Spinal cord (tissue), 10 donors: ENCODE results near the gene CMBL. TPM values are rescaled to one million over a fixed set of nuclear protein-coding genes. Genes with fewer than 3 reads are reported as not detected.
"Not testable (repeated sequence)": the region's sequence is repeated elsewhere in the genome, so short reads cannot be mapped to it uniquely, and the experiment has no call there.

ENCODE experiments used
- DNase-seq, 6 donors: peaks; one replicate each; pipeline versions ENCODE4 v3.0.0 to v3.0.0-alpha.2; 2013 to 2015; ENCODE audit warnings: low spot score in 6 of 6, low read depth in 4 of 6
- H3K27ac ChIP-seq: one replicate; pipeline ENCODE4 v1.5.1; 2013; ENCODE audit warnings: low read depth, low read length, control low read depth
- H3K27me3 ChIP-seq: one replicate; pipeline ENCODE4 v1.6.1; 2013; ENCODE audit warnings: low read length; ENCODE audit not compliant: control insufficient read depth, insufficient read depth
- H3K36me3 ChIP-seq: one replicate; pipeline ENCODE4 v1.6.1; 2013; ENCODE audit warnings: low read length; ENCODE audit not compliant: control insufficient read depth, insufficient read depth
- H3K4me1 ChIP-seq: one replicate; pipeline ENCODE4 v1.6.1; 2013; ENCODE audit warnings: low read length; ENCODE audit not compliant: control insufficient read depth, insufficient read depth
- H3K4me3 ChIP-seq: one replicate; pipeline ENCODE4 v1.5.1; 2013; ENCODE audit warnings: low read depth, low read length, control low read depth
- H3K9me3 ChIP-seq: one replicate; pipeline ENCODE4 v1.6.1; 2013; ENCODE audit warnings: low read length; ENCODE audit not compliant: control insufficient read depth, insufficient read depth
- WGBS: methylation state at CpG from one replicate; pipeline ENCODE4 v1.1.5; 2013; ENCODE audit warnings: missing lambda C conversion rate; ENCODE audit not compliant: insufficient coverage; 5-methylcytosine and 5-hydroxymethylcytosine counted together
- polyA plus RNA-seq, 2 donors: library from polyadenylated mRNA; unstranded; fragments of 120-200 nt; gene quantifications; one replicate each; pipeline ENCODE4 v1.2.1, GENCODE V29; 2013; ENCODE audit not compliant: insufficient read length in 2 of 2
- total RNA-seq, 2 donors: library from RNA; depleted of rRNA in 1 of 2; stranded (reverse); fragments of 120-200 nt in 1 of 2; fragments of >200 nt in 1 of 2; gene quantifications; one replicate each; pipeline versions ENCODE4 v1.2.3 to v1.2.4, GENCODE V29; 2013 to 2014
- donor health status: healthy.

CMBL gene
- total and polyA plus RNA-seq, 4 donors, result 25.3 to 67.1 (median 41.7) TPM

DNA sequence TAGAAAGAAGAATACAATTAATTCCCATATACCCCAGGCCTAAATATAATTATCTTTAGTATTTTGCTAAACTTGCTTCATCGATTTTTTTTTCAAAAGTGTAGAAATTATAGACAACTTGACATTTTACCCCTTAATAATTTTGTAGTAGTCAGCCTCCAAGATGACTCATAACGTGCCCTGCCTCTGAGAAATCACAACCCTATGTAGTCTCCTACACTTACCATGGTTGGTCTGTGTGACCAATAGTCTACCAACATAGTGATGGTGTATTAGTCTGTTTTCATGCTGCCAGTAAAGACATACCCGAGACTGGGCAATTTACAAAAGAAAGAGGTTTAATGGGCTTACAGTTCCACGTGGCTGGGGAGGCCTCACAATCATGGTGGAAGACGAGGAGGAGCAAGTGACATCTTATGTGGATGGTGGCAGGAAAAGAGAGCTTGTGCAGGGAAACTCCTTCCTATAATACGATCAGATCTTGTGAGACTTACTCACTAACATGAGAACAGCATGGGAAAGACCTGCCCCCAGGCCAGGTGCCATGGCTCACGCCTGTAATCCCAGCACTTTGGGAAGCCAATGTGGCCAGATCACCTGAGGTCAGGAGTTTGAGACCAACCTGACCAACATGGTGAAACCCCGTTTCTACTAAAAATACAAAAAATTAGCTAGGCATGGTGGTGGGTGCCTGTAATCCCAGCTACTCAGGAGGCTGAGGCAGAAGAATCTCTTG lies 3.3 kb upstream of the CMBL start:
- not testable (repeated sequence) for H3K27me3 ChIP-seq, H3K4me1 ChIP-seq, H3K4me3 ChIP-seq, DNase-seq, H3K27ac ChIP-seq, H3K9me3 ChIP-seq, H3K36me3 ChIP-seq
- WGBS, result 80% methylated on average over 4 of the region's 8 CpGs

GRCh38 chr5:10310066-10310779 lies 2.5 kb upstream of the CMBL start:
- no peak overlapping the region for H3K27ac ChIP-seq
- H3K4me1 ChIP-seq, result peaks cover 8% of the 10 kb centered on the region
- no peak overlapping the region for H3K4me3 ChIP-seq
- WGBS, result 74% methylated on average over 4 of the region's 8 CpGs
- H3K36me3 ChIP-seq, result no peaks in the 10 kb centered on the region
- H3K27me3 ChIP-seq, result no peaks in the 10 kb centered on the region
- DNase-seq, result peak in 2 of 6 donors; percentile 3 to 57
- H3K9me3 ChIP-seq, result no peaks in the 10 kb centered on the region

- no peak for DNase-seq
- no peaks in the 10 kb centered on the region for H3K36me3 ChIP-seq
- no peaks in the 10 kb centered on the region for H3K27me3 ChIP-seq
- H3K4me1 ChIP-seq, result peaks cover 8% of the 10 kb centered on the region
- H3K4me3 ChIP-seq, result no peak overlapping the region
- WGBS, result 94% methylated on average over 5 of the region's 6 CpGs
- no peaks in the 10 kb centered on the region for H3K9me3 ChIP-seq
- no peak overlapping the region for H3K27ac ChIP-seq
These were observed 1.1 kb upstream of the CMBL start for GRCh38 chr5:10308844-10309243.

- Histone ChIP-seq H3K9me3 (no peaks in the 10 kb centered on the region), H3K36me3 (no peaks in the 10 kb centered on the region), H3K4me1 (peaks cover 14% of the 10 kb centered on the region), H3K27ac (peak overlapping the region; percentile 35), H3K27me3 (no peaks in the 10 kb centered on the region), H3K4me3 (peak overlapping the region; percentile 54)
- 44% methylated on average over 7 of the region's 8 CpGs for whole genome bisulfite sequencing
- no peak for DNase-seq
These were observed 896 bp downstream of the CMBL start for GRCh38 chr5:10306806-10307205.

GRCh38 chr5:10306114-10306513 lies 1.6 kb downstream of the CMBL start:
- no peak for DNase-seq
- Histone ChIP-seq H3K27me3 (no peaks in the 10 kb centered on the region), H3K4me1 (peaks cover 15% of the 10 kb centered on the region), H3K27ac (peak overlapping the region; percentile 35), H3K9me3 (no peaks in the 10 kb centered on the region), H3K4me3 (peak overlapping the region; percentile 54), H3K36me3 (no peaks in the 10 kb centered on the region)
- WGBS, result 61% methylated on average over 3 of the region's 5 CpGs

- Histone ChIP-seq H3K9me3 (no peaks in the 10 kb centered on the region), H3K36me3 (no peaks in the 10 kb centered on the region), H3K4me3 (no peak overlapping the region), H3K27me3 (no peaks in the 10 kb centered on the region), H3K27ac (no peak overlapping the region), H3K4me1 (peaks cover 15% of the 10 kb centered on the region)
- no peak for DNase-seq
- 89% methylated on average over 3 of the region's 5 CpGs for WGBS
These were observed 2.8 kb downstream of the CMBL start for GRCh38 chr5:10304932-10305331.

GRCh38 chr5:10303699-10304170 lies 4.0 kb downstream of the CMBL start:
- no peak for DNase-seq
- H3K27me3 ChIP-seq, result no peaks in the 10 kb centered on the region
- H3K36me3 ChIP-seq, result no peaks in the 10 kb centered on the region
- WGBS, result 95% methylated on average over 4 of the region's 5 CpGs
- H3K4me1 ChIP-seq, result peaks cover 15% of the 10 kb centered on the region
- H3K27ac ChIP-seq, result no peak overlapping the region
- H3K4me3 ChIP-seq, result no peak overlapping the region
- no peaks in the 10 kb centered on the region for H3K9me3 ChIP-seq

DNA sequence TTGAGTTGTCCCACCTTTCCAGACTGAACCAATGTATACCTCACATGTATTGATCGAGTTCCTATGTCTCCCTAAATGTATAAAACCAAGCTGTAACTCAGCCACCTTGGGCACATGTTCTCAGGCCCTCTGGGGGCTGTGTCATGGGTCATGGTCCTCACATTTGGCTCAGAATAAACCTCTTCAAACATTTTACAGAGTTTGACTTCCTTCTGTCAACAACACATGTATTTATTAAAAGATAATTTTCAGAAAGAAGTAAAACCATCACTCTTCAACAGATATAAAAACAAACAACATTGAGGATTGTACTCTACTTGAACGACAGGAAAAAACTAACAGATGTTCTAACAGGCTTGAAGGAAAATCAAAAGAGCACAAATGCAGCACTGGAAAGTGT lies 4.5 kb downstream of the CMBL start:
- peaks cover 15% of the 10 kb centered on the region for H3K4me1 ChIP-seq
- H3K9me3 ChIP-seq, result no peaks in the 10 kb centered on the region
- DNase-seq, result no peak
- H3K27me3 ChIP-seq, result no peaks in the 10 kb centered on the region
- no peaks in the 10 kb centered on the region for H3K36me3 ChIP-seq
- 50% methylated on average over 1 of the region's 2 CpGs for WGBS
- no peak overlapping the region for H3K4me3 ChIP-seq
- H3K27ac ChIP-seq, result no peak overlapping the region

- WGBS, result 53% methylated on average over 7 of the region's 11 CpGs
- H3K4me1 ChIP-seq, result peaks cover 15% of the 10 kb centered on the region
- H3K27me3 ChIP-seq, result no peaks in the 10 kb centered on the region
- H3K36me3 ChIP-seq, result no peaks in the 10 kb centered on the region
- no peak overlapping the region for H3K4me3 ChIP-seq
- no peak overlapping the region for H3K27ac ChIP-seq
- peak in 1 of 6 donors; percentile 41 for DNase-seq
- H3K9me3 ChIP-seq, result no peaks in the 10 kb centered on the region
These were observed 5.7 kb downstream of the CMBL start for GRCh38 chr5:10301842-10302610.
